ENCODE data around the gene ANAPC10. TPM values are rescaled to one million over a fixed set of nuclear protein-coding genes. Genes with fewer than 3 reads are reported as not detected.

The ANAPC10 gene
- total RNA-seq, 2 experiments from 2014 or later = 24.9 to 26.8 TPM

DNA sequence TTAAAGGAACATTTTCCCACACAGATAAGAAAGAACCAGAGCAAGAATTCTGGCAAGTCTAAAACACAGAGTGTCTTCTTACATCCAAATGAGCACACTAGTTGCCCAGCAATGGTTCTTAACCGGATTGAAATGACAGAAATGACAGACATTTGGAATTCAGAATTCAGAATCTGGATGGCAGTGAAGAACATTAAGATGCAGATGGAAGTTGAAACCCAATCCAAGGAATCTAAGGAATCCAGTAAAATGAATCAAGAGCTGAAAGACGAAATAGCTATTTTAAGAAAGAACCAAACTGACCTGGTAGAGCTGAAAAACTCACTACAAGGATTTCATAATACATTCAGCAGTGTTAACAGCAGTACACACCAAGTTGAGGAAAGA lies 21.5 kb downstream of the ANAPC10 start:
- no peak for DNase-seq
- no peak for ATAC-seq
- intact Hi-C loops (cut with micrococcal nuclease) = no loop called here
- no peak overlapping the region for H3K4me3 Mint-ChIP-seq
- ChIA-PET POLR2A (interaction anchor here (0.6 kb wide), 1 partner anchor 831 kb away, joined by 3 read pairs; no protein-coding TSS in a partner anchor), CTCF (interaction anchor here (1.1 kb wide), 1 partner anchor 16 kb away, joined by 3 read pairs; no protein-coding TSS in a partner anchor)
- H3K27me3 Mint-ChIP-seq = no peaks in the 10 kb centered on the region
- peaks cover 44% of the 10 kb centered on the region for H3K36me3 Mint-ChIP-seq (ENCODE audit: low read depth)
- H3K27ac Mint-ChIP-seq = peak overlapping the region; percentile 64
- H3K9me3 Mint-ChIP-seq = peaks cover 9% of the 10 kb centered on the region
- TF ChIP-seq CTCF (IDR thresholded peaks at IDR 0.05) = no peak
- H3K4me1 Mint-ChIP-seq (ENCODE audit: low read depth) = peaks cover 29% of the 10 kb centered on the region

GRCh38 chr4:145075742-145076468 lies 22.1 kb downstream of the ANAPC10 start:
- intact Hi-C loops (cut with micrococcal nuclease) = no loop called here
- H3K4me1 Mint-ChIP-seq (ENCODE audit: low read depth) = peaks cover 30% of the 10 kb centered on the region
- no peak overlapping the region for H3K4me3 Mint-ChIP-seq
- ChIA-PET POLR2A (no interaction called here), CTCF (interaction anchor here (0.7 kb wide), 1 partner anchor 10 kb away, joined by 4 read pairs; no protein-coding TSS in a partner anchor)
- peak; percentile 55 for ATAC-seq
- TF ChIP-seq CTCF (IDR thresholded peaks at IDR 0.05) = no peak
- H3K27ac Mint-ChIP-seq = peak overlapping the region; percentile 64
- H3K9me3 Mint-ChIP-seq = peaks cover 9% of the 10 kb centered on the region
- DNase-seq = peak; percentile 10
- H3K27me3 Mint-ChIP-seq = no peaks in the 10 kb centered on the region
- peaks cover 45% of the 10 kb centered on the region for H3K36me3 Mint-ChIP-seq (ENCODE audit: low read depth)

GRCh38 chr4:145071560-145071959 lies 26.4 kb downstream of the ANAPC10 start:
- intact Hi-C loops (cut with micrococcal nuclease) = no loop called here
- Mint-ChIP-seq H3K9me3 (peaks cover 2% of the 10 kb centered on the region), H3K4me3 (no peak overlapping the region), H3K27me3 (no peaks in the 10 kb centered on the region), H3K27ac (no peak overlapping the region), H3K4me1 (ENCODE audit: low read depth) (peaks cover 26% of the 10 kb centered on the region), H3K36me3 (ENCODE audit: low read depth) (peaks cover 13% of the 10 kb centered on the region)
- ChIA-PET CTCF (interaction anchor here (1.7 kb wide), 1 partner anchor 10 kb away, joined by 6 read pairs; no protein-coding TSS in a partner anchor), POLR2A (no interaction called here)
- DNase-seq (no peak), ATAC-seq (peak; percentile 34)
- no peak for TF ChIP-seq CTCF (IDR thresholded peaks at IDR 0.05)

- Mint-ChIP-seq H3K27ac (no peak overlapping the region), H3K36me3 (ENCODE audit: low read depth) (peaks cover 4% of the 10 kb centered on the region), H3K9me3 (no peaks in the 10 kb centered on the region), H3K4me1 (ENCODE audit: low read depth) (peaks cover 26% of the 10 kb centered on the region), H3K27me3 (no peaks in the 10 kb centered on the region), H3K4me3 (no peak overlapping the region)
- no peak for TF ChIP-seq CTCF (IDR thresholded peaks at IDR 0.05)
- DNase-seq (no peak), ATAC-seq (no peak)
- intact Hi-C loops (cut with micrococcal nuclease) = no loop called here
- ChIA-PET CTCF (interaction anchor here (0.6 to 1.7 kb wide), 2 partner anchors 8 to 11 kb away, joined by 3 to 6 read pairs; no protein-coding TSS in a partner anchor), POLR2A (no interaction called here)
Observed at GRCh38 chr4:145069361-145069760, 28.6 kb downstream of the ANAPC10 start.

GRCh38 chr4:145066063-145066501 lies 31.9 kb downstream of the ANAPC10 start:
- ATAC-seq (no peak), DNase-seq (no peak)
- H3K4me3 Mint-ChIP-seq = no peak overlapping the region
- H3K27ac Mint-ChIP-seq = peak overlapping the region; percentile 4
- intact Hi-C loops (cut with micrococcal nuclease) = no loop called here
- POLR2A ChIA-PET = interaction anchor here (0.7 kb wide), 2 partner anchors 54 to 170 kb away, joined by 3 to 4 read pairs; no protein-coding TSS in a partner anchor
- no peaks in the 10 kb centered on the region for H3K9me3 Mint-ChIP-seq
- H3K4me1 Mint-ChIP-seq (ENCODE audit: low read depth) = peaks cover 23% of the 10 kb centered on the region
- H3K36me3 Mint-ChIP-seq (ENCODE audit: low read depth) = peaks cover 7% of the 10 kb centered on the region
- CTCF ChIA-PET = interaction anchor here (1.3 kb wide), 1 partner anchor 10 kb away, joined by 4 read pairs; no protein-coding TSS in a partner anchor
- TF ChIP-seq CTCF (IDR thresholded peaks at IDR 0.05) = no peak
- H3K27me3 Mint-ChIP-seq = no peaks in the 10 kb centered on the region

Measured in activated CD8-positive, alpha-beta T cell treated with anti-CD3 and anti-CD28 coated beads for 36 hours (primary cell).